GM13977 (cell line): Measurements from ENCODE around the gene KIFAP3.

ENCODE experiments used
- DNase-seq: peaks from one replicate; pipeline ENCODE4 v3.0.0; 2012; ENCODE audit warnings: low spot score
- in situ Hi-C: fragments of 300-500 bp; cut with MboI; formaldehyde crosslinking; loops from one replicate; pipeline ENCODE4 v1.12.0; 2022; ENCODE audit warnings: low sequenced_read_pairs, low pct_unique_long_range_greater_than_20kb, mixed read lengths, inconsistent platforms; ENCODE audit not compliant: unreplicated experiment
- TF ChIP-seq, protein P1 (sequence below): IDR thresholded peaks from 2 replicates; pipeline ENCODE4 v1.5.1; 2012; ENCODE audit warnings: mild to moderate bottlenecking, control low read depth; ENCODE audit not compliant: insufficient read depth; ENCODE audit errors: extremely low read depth, missing control alignments

Gene KIFAP3

DNA sequence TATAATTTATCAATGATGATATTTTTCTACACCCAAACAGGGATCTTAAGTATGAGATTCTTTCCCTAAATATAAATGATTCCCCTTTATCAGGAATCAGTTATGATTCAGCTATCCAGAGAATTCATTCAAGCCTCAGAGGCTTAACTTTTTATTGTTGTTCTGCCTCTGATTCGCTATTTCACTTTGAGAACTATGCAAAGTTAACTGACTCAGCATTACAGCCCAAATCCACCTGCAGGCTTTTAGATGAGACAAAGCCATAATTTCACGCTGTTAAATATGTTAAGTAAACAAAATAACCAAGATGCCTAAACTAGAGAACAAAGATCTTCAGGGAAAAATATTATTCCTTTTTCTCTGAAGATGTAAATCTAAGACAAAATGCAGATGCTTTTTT lies 189.3 kb downstream of the KIFAP3 start:
- DNase-seq, result no peak
- TF ChIP-seq, protein P1, sequence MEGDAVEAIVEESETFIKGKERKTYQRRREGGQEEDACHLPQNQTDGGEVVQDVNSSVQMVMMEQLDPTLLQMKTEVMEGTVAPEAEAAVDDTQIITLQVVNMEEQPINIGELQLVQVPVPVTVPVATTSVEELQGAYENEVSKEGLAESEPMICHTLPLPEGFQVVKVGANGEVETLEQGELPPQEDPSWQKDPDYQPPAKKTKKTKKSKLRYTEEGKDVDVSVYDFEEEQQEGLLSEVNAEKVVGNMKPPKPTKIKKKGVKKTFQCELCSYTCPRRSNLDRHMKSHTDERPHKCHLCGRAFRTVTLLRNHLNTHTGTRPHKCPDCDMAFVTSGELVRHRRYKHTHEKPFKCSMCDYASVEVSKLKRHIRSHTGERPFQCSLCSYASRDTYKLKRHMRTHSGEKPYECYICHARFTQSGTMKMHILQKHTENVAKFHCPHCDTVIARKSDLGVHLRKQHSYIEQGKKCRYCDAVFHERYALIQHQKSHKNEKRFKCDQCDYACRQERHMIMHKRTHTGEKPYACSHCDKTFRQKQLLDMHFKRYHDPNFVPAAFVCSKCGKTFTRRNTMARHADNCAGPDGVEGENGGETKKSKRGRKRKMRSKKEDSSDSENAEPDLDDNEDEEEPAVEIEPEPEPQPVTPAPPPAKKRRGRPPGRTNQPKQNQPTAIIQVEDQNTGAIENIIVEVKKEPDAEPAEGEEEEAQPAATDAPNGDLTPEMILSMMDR, result no peak
- in situ Hi-C loops, result no loop called here

DNA sequence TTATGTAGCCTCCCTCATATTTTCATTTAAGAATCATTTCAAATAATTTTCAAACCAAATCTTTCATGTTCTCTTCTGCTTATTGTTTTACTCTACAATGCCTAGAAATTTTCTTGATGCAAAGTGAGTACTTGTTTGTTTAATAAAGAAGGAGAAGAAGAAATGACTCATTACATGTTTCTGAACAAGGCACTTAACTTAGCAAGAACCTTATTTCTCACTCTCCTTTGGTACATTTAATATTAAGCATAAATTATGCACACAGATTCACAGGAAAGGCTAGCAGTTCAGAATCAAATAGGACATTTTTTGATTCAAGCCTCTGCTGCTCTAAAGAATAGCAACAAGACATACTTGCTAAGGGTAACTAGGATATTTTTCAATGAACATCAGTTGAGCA lies 189.9 kb downstream of the KIFAP3 start:
- DNase-seq, result no peak
- TF ChIP-seq, protein P1, result no peak
- in situ Hi-C loops, result no loop called here

DNA sequence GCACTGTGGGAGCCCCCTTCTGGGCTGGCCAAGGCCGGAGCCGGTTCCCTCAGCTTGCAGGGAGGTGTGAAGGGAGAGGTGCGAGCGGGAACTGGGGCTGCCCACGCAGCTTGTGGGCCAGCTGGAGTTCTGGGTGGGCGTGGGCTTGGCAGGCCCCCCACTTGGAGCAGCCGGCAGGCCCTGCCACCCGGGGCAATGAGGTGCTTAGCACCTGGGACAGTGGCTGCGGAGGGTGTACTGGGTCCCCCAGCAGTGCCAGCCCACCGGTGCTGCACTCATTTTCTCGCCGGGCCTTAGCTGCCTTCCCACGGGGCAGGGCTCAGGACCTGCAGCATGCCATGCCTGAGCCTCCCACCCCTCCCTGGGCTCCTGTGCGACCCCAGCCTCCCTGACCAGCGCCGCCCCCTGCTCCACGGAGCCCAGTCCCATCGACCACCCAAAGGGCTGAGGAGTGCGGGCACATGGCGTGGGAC lies 192.4 kb downstream of the KIFAP3 start:
- no peak for DNase-seq
- TF ChIP-seq, protein P1, result no peak
- in situ Hi-C loops, result no loop called here

DNA sequence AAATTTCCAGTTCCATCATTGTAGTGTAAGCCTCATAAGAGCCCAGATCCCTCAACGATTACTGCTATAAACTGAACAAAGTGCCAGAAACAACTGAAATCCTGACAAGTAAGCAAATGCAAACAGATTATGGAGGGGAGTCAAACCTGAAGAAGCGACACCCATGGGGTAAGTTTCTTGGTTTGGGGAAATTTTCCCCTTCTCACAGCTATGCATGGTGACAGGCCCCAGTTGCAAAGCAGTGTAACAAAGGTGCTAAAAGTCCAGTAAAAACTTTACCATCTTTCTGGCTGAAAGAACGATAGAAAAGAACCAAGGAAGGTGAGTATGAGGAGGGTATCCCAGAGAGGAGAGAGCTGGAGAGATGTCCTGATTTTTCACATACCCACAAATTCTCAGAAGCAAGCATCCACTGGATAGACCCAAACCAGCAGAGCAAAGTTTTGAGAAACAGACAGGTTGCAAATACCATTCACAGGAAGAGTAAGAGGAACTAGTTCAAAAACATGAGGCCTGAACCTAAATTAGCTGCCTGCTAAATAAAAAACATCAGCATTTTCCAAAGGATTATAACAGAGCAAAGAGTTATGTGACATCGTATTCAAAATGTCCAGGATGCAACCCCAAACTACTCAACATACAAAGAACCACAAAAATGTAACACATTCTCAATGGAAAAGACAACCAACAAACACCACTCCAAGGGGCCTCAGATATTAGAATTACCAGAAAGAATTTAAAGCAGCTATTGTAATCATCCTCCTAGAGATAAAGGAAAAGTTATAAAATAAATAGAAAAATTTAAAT lies 195.3 kb downstream of the KIFAP3 start:
- TF ChIP-seq, protein P1, result no peak

DNA sequence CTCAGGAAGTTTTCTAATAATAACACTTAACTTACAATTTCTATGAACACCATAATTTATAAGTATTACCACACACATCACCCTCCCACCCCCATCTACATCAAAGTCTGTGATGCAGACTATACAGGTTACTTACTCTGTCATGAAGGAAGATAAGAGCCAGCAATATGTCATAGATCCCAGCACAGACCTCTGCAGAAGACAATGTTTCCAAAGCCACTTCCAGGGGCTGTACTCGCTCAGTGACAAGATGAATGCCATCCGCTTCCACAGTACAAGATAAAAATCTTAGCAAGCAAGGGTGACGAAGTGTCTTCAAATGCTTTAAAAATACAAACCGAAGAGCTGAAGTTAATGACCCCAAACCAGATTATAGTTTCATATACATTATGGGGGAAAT lies 196.0 kb downstream of the KIFAP3 start:
- in situ Hi-C loops, result no loop called here
- TF ChIP-seq, protein P1, result no peak
- DNase-seq, result no peak

More for the DNA sequence above, 195.3 kb downstream of the KIFAP3 start:
- in situ Hi-C loops, result no loop called here
- DNase-seq, result no peak

DNA sequence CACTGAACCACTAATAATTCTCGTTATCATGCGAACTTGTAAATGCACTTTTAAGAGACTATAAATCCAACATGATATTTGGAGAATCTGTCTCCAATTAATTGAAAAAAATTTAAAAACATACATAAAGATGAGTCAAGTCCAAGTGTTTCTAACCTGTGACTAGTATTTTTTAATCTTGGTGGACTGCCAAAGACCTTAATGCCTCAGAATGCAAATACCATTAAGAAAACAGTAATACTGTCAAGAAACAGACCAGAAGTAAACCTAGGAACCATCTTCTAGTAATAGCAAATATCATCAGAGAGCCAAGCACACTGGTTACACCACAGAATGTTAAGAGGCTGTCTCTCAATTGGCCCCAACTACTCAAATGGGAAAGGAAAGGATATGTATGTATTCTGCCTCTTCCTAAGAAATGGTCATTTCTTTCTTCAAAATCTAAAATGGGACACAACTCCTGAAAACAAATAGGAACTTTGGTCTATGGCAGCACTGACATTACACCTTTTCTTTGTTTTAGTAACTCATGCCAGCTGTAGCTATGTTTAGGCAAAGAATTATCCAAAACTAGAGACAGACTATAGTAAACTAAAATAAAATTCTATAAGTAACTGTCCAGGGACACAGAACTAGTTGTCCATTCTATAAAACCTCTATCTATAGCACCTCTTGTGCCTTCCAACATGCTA lies 196.5 kb downstream of the KIFAP3 start:
- in situ Hi-C loops, result no loop called here
- TF ChIP-seq, protein P1, result no peak
- no peak for DNase-seq
